Calu3 (cell line): ENCODE results near the gene SLC36A3. TPM values are rescaled to one million over a fixed set of nuclear protein-coding genes. Genes with fewer than 3 reads are reported as not detected.
"Not testable (repeated sequence)": the region's sequence is repeated elsewhere in the genome, so short reads cannot be mapped to it uniquely, and the experiment has no call there.

Source experiments
- BruUV-seq: library from RNA; stranded (reverse); fragments of 400-500 nt; replicated peaks from 2 replicates; lab custom pipeline; 2021; lab: Mats Ljungman, UMichigan
- CTCF ChIA-PET: fragments of 300-600 bp; sonication (Branson Sonifier 250); formaldehyde crosslinking; loops from one replicate; lab custom pipeline; 2022; ENCODE audit warnings: antibody characterized with exemption; lab: Charles Lee
- DNase-seq: peaks from one replicate; pipeline ENCODE4 v3.0.0; 2022
- H3K27ac Mint-ChIP-seq: one replicate; pipeline ENCODE4 v1.8.0; 2022; ENCODE audit warnings: mixed read lengths; ENCODE audit not compliant: unreplicated experiment
- H3K27me3 Mint-ChIP-seq: one replicate; pipeline ENCODE4 v1.8.0; 2022; ENCODE audit warnings: mixed read lengths; ENCODE audit not compliant: unreplicated experiment
- H3K36me3 Mint-ChIP-seq: one replicate; pipeline ENCODE4 v1.8.0; 2022; ENCODE audit warnings: mild to moderate bottlenecking, moderate library complexity, mixed read lengths; ENCODE audit not compliant: insufficient read depth, unreplicated experiment
- H3K4me1 Mint-ChIP-seq: one replicate; pipeline ENCODE4 v1.8.0; 2022; ENCODE audit warnings: mild to moderate bottlenecking, low read depth, mixed read lengths; ENCODE audit not compliant: unreplicated experiment
- H3K4me3 Mint-ChIP-seq: one replicate; pipeline ENCODE4 v1.8.0; 2022; ENCODE audit warnings: mild to moderate bottlenecking, low read depth, moderate library complexity, mixed read lengths; ENCODE audit not compliant: unreplicated experiment
- H3K9me3 Mint-ChIP-seq: one replicate; pipeline ENCODE4 v1.8.0; 2022; ENCODE audit warnings: low read depth, mixed read lengths; ENCODE audit not compliant: unreplicated experiment
- intact Hi-C: fragments of 100-400 bp; cut with micrococcal nuclease; formaldehyde crosslinking; loops from one replicate; pipeline ENCODE4 v1.10.0; 2022; ENCODE audit not compliant: unreplicated experiment
- total RNA-seq: library from RNA; stranded (reverse); gene quantifications from 2 replicates; pipeline ENCODE4 v1.2.3, GENCODE V29; 2022
- TF ChIP-seq, protein P1 (sequence below): fragments of 200-600 bp; IDR thresholded peaks from one replicate; pipeline ENCODE4 v1.8.0; 2022; ENCODE audit warnings: antibody characterized with exemption; ENCODE audit not compliant: unreplicated experiment

The SLC36A3 gene
- total RNA-seq, 1 experiment from 2014 or later: not detected

DNA sequence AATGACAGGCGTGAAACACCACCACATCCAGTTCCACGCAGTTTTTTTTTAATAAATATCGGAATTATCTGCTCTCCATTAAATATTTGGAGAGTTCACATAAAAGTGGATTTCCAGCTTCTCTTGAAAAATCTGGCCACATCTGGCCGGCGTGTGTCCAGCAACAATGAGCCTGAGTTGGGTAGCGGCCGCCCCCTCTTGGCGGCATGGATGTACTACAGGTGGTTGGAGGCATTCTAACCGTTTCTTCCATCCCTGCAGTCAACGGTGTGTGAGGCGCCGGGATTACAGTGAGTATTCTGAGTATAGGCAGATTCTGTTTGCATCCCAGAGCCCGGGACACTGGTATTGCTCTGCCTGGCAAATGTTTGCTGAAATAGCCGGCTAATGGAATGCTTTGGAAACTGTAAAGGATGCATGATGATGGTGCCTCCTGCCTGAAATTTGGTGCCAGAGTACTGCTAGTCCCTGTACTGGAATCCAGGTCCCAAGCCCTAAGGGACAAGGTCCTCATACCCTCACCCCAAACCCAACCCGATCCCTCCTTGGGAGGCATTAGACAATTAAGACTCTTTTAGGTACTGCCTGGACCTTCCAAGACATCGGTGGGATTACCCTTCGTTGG, 64.2 kb downstream of the SLC36A3 start:
- peaks cover 10% of the 10 kb centered on the region for H3K4me1 Mint-ChIP-seq
- no TSS peak for BruUV-seq
- TF ChIP-seq, protein P1, sequence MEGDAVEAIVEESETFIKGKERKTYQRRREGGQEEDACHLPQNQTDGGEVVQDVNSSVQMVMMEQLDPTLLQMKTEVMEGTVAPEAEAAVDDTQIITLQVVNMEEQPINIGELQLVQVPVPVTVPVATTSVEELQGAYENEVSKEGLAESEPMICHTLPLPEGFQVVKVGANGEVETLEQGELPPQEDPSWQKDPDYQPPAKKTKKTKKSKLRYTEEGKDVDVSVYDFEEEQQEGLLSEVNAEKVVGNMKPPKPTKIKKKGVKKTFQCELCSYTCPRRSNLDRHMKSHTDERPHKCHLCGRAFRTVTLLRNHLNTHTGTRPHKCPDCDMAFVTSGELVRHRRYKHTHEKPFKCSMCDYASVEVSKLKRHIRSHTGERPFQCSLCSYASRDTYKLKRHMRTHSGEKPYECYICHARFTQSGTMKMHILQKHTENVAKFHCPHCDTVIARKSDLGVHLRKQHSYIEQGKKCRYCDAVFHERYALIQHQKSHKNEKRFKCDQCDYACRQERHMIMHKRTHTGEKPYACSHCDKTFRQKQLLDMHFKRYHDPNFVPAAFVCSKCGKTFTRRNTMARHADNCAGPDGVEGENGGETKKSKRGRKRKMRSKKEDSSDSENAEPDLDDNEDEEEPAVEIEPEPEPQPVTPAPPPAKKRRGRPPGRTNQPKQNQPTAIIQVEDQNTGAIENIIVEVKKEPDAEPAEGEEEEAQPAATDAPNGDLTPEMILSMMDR: peak; percentile 18
- H3K27ac Mint-ChIP-seq: no peak overlapping the region
- peak; percentile 53 for DNase-seq
- no peaks in the 10 kb centered on the region for H3K9me3 Mint-ChIP-seq
- no peaks in the 10 kb centered on the region for H3K36me3 Mint-ChIP-seq
- CTCF ChIA-PET: interaction anchor here (0.6 to 1.1 kb wide), 3 partner anchors 13 to 113 kb away, joined by 5 to 8 read pairs (median 6); partner anchors contain the start of gene GM2A
- peaks cover 38% of the 10 kb centered on the region for H3K27me3 Mint-ChIP-seq
- H3K4me3 Mint-ChIP-seq: no peak overlapping the region
- intact Hi-C loops: no loop called here

GRCh38 chr5:151238303-151238741, 65.2 kb downstream of the SLC36A3 start:
- TF ChIP-seq, protein P1: no peak

DNA sequence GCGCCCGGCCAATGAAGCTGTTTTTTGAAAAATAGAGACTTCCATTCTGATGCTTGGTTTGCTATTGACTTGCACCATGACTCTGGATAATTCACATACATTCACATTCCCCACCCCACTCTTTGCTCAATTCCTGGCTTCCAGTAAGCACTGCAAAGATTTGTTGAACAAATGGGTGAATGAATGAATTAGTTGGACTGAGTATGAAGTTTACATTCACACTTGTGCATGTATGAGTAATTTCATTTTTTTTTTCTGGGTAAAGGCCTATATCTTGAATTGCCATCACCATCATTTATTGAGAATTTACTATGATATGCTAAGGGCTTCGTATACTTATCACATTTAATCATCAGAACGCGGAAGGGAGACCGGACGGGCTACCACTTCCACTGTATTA, 65.9 kb downstream of the SLC36A3 start:
- intact Hi-C loops: no loop called here
- Mint-ChIP-seq H3K27ac (no peak overlapping the region), H3K9me3 (no peaks in the 10 kb centered on the region), H3K4me1 (peaks cover 10% of the 10 kb centered on the region), H3K36me3 (no peaks in the 10 kb centered on the region), H3K27me3 (peaks cover 55% of the 10 kb centered on the region), H3K4me3 (no peak overlapping the region)
- no peak for DNase-seq
- no TSS peak for BruUV-seq
- TF ChIP-seq, protein P1: no peak
- CTCF ChIA-PET: interaction anchor here (1.1 kb wide), 1 partner anchor 112 kb away, joined by 3 read pairs; no protein-coding TSS in a partner anchor

More at GRCh38 chr5:151238303-151238741, 65.2 kb downstream of the SLC36A3 start:
- Mint-ChIP-seq H3K9me3 (no peaks in the 10 kb centered on the region), H3K4me1 (peaks cover 10% of the 10 kb centered on the region), H3K36me3 (no peaks in the 10 kb centered on the region), H3K27me3 (peaks cover 49% of the 10 kb centered on the region), H3K27ac (no peak overlapping the region), H3K4me3 (no peak overlapping the region)
- CTCF ChIA-PET: interaction anchor here (0.9 to 1.1 kb wide), 3 partner anchors 14 to 112 kb away, joined by 3 to 6 read pairs (median 3); partner anchors contain the start of gene GM2A
- BruUV-seq: no TSS peak
- intact Hi-C loops: no loop called here
- DNase-seq: no peak

DNA sequence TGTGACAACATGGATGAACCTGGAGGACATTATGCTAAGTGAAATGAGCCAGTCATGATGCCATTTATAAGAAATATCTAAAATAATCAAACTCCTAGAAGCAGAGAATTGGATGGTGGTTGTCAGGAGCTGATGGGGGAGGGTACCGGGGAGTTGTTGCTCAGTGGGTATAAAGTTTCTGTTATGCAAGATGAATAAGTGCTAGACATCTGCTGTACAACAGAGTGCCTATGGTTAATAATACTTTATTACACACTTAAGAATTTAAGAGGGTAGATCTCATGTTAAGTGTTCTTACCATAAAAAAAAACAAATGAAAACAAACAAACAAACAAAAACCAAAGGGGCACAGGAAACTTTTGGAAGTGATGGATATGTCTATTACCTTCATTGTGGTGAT, 66.7 kb downstream of the SLC36A3 start:
- Mint-ChIP-seq H3K27ac (no peak overlapping the region), H3K4me1 (peaks cover 10% of the 10 kb centered on the region), H3K27me3 (peaks cover 61% of the 10 kb centered on the region), H3K36me3 (no peaks in the 10 kb centered on the region), H3K4me3 (no peak overlapping the region), H3K9me3 (no peaks in the 10 kb centered on the region)
- TF ChIP-seq, protein P1: no peak
- CTCF ChIA-PET: no interaction called here
- intact Hi-C loops: no loop called here
- no peak for DNase-seq
- no TSS peak for BruUV-seq

GRCh38 chr5:151235239-151235571, 68.4 kb downstream of the SLC36A3 start:
- intact Hi-C loops, H3K36me3 Mint-ChIP-seq, H3K9me3 Mint-ChIP-seq, H3K27ac Mint-ChIP-seq, DNase-seq, BruUV-seq, H3K4me3 Mint-ChIP-seq, H3K4me1 Mint-ChIP-seq: not testable (repeated sequence)
- peaks cover 74% of the 10 kb centered on the region for H3K27me3 Mint-ChIP-seq
- CTCF ChIA-PET: interaction anchor here (0.9 kb wide), 1 partner anchor 18 kb away, joined by 3 read pairs; the partner anchor contains the start of gene GM2A
